NOMO-1 treated with DMSO at 0.1 percent for 48 hours (cell line): Measurements from ENCODE around the gene GOLGB1.
"Not testable (repeated sequence)": the region's sequence is repeated elsewhere in the genome, so short reads cannot be mapped to it uniquely, and the experiment has no call there.

Experiments
- DNase-seq: peaks from one replicate; lab custom pipeline; 2025; ENCODE audit not compliant: unreplicated experiment; lab: John Stamatoyannopoulos, UW

The GOLGB1 gene

GRCh38 chr3:121749276-121750086 lies at the start of gene GOLGB1:
Gene GOLGB1, minus strand, starts transcription at chr3:121749741. Its CDS starts 18,770 bp downstream, at chr3:121730971.
- peak; percentile 100 for DNase-seq

- no peak for DNase-seq
Measured at GRCh38 chr3:121796970-121797369, 47.4 kb upstream of the GOLGB1 start.

GRCh38 chr3:121794264-121794983 lies 44.9 kb upstream of the GOLGB1 start:
- no peak for DNase-seq

GRCh38 chr3:121793078-121793477 lies 43.5 kb upstream of the GOLGB1 start:
- no peak for DNase-seq

- no peak for DNase-seq
Measured at GRCh38 chr3:121786485-121786884, 36.9 kb upstream of the GOLGB1 start.

- DNase-seq: not testable (repeated sequence)
Measured at GRCh38 chr3:121782784-121783183, 33.2 kb upstream of the GOLGB1 start.

GRCh38 chr3:121781611-121782010 lies 32.1 kb upstream of the GOLGB1 start:
- DNase-seq: no peak

- DNase-seq: not testable (repeated sequence)
Measured at GRCh38 chr3:121775095-121775494, 25.6 kb upstream of the GOLGB1 start.

- DNase-seq: no peak
Measured at GRCh38 chr3:121769246-121769645, 19.7 kb upstream of the GOLGB1 start.

GRCh38 chr3:121768452-121768851 lies 18.9 kb upstream of the GOLGB1 start:
- DNase-seq: peak; percentile 35

- DNase-seq: no peak
Measured at GRCh38 chr3:121759541-121760202, 10.1 kb upstream of the GOLGB1 start.

- no peak for DNase-seq
Measured at GRCh38 chr3:121758727-121759450, 9.3 kb upstream of the GOLGB1 start.

GRCh38 chr3:121757812-121758545 lies 8.4 kb upstream of the GOLGB1 start:
- DNase-seq: no peak

- no peak for DNase-seq
Measured at GRCh38 chr3:121757087-121757811, 7.7 kb upstream of the GOLGB1 start.

GRCh38 chr3:121752772-121753171 lies 3.2 kb upstream of the GOLGB1 start:
- DNase-seq: no peak

- no peak for DNase-seq
Measured at GRCh38 chr3:121752261-121752660, 2.7 kb upstream of the GOLGB1 start.

GRCh38 chr3:121750087-121750415 lies 510 bp upstream of the GOLGB1 start:
- no peak for DNase-seq

- DNase-seq: peak; percentile 14
Measured at GRCh38 chr3:121748680-121749275, 763 bp downstream of the GOLGB1 start.

GRCh38 chr3:121747976-121748375 lies 1.6 kb downstream of the GOLGB1 start:
- DNase-seq: no peak
